HG02588 (cell line): Measurements from ENCODE around the gene ASPG.

Experiments
- ATAC-seq: cut with Tn5 transposase; IDR thresholded peaks from one replicate; pipeline ENCODE4 v1.9.1; 2021; ENCODE audit warnings: mild to moderate bottlenecking, moderate library complexity; ENCODE audit not compliant: unreplicated experiment

The ASPG gene

GRCh38 chr14:104104076-104104901 is 18.8 kb downstream of the ASPG start:
- ATAC-seq: no peak

DNA sequence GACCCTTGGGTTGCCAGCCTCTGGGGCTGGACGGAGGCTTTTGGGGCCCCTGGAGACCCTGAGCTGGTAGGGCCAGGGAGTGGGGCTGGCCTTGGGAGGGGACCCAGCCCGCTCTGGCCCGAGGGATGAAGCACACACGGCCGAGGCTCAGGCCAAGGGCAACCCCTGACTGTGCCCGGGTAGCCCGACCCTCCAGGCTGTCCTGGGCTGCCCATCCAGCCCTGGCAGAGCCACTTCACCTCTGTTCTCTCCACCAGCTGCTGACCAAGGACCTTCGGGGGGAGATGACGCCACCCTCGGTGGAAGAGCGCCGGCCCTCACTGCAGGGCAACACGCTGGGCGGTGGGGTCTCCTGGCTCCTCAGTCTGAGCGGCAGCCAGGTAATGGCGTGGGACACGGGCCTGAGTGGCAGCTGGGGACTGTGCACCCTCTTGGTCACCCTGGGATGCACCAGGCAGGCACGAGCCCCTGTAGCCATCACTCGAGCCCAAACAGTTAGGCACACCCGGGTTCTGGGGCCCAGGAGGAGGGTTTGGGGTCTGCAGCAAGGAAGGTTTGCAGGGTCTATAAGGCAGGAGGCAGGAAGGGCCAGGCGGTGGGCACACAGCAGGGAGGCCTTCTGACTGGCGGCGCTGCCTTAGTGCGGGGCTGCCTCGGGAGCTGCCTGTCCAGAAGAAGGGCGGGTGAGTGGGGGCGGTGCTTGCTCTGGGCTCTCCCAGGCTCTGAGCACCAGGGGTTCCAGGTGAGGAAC is 19.7 kb downstream of the ASPG start:
- ATAC-seq: no peak

GRCh38 chr14:104105822-104106470 is 20.4 kb downstream of the ASPG start:
- ATAC-seq: no peak

DNA sequence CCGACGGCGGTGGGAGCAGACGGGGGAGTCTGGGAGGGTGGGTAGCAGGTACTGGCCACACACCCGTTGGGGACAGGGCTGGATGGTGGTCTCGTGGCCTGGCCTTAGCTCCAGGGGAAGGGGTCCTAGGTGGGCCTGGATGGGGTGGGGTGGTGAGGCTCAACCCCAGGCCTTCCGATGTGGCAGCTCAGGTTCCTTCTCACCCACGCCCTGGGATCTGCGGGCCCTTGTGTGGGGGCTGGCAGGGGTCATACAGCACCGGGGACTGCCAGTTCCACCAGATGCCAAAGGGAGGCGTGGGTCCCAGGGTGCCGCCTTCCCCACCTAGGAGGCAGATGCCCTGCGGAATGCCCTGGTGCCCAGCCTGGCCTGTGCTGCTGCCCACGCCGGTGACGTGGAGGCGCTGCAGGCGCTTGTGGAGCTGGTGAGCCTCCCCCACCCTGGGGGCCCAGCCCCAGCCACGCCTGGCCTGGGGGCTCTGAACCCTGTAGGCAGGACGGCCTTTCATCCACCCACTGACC is 21.0 kb downstream of the ASPG start:
- ATAC-seq: no peak

DNA sequence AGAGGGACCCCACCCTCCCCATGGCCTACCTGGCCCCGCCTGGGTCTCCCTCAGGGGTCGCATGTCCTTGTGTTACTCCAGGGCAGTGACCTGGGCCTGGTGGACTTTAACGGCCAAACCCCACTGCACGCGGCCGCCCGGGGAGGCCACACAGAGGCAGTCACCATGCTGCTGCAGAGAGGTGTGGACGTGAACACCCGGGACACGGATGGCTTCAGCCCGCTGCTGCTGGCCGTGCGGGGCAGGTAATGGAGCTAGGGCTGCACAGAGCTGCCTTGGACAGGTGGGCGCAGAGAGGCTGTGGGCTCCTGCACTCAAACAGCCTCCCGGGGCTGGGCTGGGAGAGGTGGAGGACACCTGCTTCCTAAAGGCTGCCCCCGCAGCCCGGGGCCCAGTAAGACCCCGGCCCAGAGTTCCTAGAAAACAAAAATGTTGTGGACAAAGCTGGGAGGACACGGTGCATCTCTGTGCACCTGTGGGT is 21.6 kb downstream of the ASPG start:
- ATAC-seq: no peak

DNA sequence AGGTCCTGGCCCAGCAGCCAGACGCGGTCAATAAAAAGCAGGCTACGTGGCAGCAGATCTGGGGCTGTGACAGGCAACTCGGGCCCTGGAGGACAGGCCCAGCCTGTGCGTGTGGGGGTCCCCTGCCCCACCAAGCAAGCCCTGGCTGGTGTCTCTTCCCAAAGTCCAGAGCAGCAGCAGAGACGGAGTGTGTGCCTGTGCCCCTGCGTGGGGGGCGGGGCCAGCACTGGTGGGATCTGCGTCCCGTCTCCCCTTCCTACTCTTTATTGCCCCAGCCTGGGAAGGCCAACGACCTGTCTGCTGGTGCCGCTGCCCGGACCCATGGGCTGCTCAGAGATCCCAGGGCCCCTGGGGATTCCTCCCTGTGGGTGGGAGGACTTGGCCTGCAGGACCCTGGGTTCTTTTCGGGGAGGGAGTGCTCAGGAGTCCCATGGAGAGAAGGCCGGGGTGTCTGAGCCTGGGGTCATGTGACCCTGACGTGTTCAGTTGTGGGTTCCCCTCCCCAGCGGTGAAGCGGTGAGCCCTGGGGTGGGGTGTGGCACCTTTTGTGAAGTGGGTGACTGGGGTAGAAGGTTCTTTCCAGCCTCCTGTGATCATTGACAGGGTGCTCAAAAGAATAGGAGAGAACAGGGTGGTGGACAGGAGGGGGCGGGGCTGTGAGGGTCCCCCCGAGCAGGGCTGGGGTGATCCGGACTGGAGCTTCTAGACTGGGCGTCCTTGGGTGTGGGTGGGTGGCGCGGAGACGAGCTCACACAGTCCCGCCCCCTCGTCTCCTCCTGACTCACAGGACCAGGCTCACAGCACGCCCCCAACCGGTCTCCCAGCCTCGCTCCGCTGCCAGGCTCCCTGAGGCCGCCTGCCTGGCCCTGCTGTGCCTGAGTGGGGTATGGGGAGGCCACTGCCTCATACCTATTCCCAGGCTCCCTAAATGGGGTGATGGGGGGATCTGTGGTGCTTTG is 22.4 kb downstream of the ASPG start:
- ATAC-seq: no peak

DNA sequence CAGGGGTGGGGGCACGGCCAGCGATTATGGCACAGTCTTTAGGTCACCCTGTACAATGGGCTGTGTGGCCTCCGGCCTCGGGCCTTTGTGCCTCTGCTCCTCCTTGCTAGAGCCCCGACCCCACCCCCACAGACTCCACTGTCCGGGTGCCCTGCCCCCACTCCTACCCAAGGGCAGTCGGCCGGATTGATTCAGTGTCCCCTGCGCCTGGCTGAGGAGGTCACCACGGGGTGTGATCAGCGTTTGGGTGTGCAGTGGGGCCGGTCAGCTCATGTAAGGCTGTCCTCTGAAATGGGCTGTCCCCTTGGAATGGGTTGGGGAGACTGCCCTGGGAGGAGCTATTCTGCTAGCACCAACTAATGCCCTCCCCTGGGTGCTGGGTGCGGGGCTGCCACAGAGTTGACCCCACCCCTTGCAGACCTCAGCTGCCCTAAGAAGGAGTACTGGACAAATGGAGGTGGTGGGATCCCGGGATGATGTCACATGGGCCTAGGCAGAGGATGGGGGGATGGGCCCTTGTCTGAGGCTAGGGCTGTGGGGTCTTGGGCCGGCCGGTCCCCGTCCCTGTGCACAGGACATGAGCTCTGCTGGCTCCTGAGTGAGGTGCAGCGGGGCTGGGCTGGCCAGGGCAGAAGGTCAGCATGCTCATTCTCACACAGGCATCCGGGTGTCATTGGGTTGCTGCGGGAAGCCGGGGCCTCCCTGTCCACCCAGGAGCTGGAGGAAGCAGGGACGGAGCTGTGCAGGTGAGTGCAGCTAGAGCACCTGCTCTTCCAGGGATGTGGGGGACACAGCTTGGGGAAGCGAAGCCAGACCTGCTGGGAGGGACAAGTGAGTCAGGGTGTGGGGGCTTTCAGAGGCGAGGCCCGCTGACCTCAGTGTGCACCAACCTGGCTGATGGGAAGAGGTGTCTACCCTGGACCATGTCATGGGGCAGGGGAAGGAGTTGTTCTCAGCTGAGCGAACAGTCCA is 23.4 kb downstream of the ASPG start:
- no peak for ATAC-seq

DNA sequence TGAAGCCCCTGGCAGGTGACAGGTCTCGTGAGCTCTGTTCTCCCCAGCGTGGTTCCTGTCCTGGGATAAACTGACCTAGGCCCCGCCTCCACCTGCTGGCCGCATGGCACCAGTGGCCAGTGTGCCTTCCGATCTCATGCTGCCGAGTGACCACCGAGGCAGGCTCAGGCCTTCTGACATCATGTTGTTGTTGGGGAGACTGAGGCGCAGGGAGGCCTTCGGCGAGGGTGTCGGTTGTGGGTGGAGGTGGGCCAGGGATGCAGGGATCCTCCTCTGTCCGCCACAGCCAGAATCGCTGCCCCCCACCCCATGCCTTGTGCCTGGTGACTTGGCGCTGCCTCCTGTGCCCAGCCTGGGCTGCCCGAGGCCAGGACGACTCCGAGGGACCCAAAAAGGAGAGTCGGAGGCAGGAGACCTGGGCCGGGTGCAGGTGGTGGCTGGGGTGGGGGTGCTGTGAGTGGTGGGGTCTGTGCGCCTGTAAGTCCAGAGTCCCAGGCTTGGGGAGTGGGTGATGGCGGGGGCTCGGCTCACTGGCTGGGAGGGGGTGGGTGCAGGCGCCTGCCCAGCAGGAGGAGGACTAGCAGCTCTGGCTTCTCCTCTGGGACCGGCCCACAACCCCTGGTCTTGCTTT is 24.3 kb downstream of the ASPG start:
- no peak for ATAC-seq

- no peak for ATAC-seq
Measured at GRCh38 chr14:104110491-104111209, 25.1 kb downstream of the ASPG start.

- no peak for ATAC-seq
Measured at GRCh38 chr14:104111301-104112112, 26.0 kb downstream of the ASPG start.

- ATAC-seq: no peak
Measured at GRCh38 chr14:104112113-104112505, 26.6 kb downstream of the ASPG start.

DNA sequence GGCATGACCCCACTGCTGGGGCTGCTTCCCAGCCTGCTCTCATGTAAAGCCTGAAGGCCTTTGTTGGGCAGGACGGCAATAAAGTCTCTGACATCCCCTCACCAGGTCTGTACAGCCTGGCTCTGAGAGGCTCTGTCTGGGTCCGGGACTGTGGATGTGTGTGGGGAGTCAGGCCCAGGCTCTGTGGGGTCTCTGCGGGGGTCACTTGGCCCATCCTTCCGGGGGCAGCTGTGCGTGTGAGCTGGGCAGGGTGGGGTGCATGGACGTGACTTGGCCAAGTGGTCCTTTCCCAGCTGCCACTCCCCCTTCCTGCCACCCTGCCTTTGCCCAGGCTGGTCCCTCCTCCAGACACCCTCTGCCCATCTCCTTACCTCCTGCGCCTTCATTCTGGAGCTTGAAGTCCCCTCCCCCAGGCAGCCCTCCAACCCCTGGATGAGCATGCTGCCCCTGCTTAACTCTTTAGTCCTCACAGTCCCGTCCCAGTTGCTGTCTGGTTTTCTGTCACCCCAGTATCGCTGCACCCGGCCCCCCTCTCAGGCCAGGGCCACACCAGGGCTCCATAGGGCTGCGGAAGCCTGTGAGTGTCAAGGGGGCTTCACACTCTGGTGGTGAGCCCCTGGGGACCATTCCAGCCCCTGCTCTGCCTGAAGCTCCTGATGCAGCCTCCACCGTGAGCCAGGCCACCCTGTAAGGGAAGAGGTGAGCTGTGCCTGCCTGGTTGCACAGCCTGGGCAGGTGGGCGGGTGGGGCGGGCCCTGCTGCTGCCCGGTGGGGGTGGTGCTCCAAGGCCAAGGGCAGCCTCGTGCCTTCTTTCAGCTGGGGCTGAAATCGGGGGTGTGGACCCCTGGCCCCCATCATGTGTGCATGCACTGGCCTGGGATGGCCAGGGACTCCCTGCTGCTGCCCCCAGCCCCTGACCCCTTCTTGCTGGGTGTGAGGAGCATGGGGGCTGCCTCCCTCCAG is 27.4 kb downstream of the ASPG start:
- no peak for ATAC-seq

DNA sequence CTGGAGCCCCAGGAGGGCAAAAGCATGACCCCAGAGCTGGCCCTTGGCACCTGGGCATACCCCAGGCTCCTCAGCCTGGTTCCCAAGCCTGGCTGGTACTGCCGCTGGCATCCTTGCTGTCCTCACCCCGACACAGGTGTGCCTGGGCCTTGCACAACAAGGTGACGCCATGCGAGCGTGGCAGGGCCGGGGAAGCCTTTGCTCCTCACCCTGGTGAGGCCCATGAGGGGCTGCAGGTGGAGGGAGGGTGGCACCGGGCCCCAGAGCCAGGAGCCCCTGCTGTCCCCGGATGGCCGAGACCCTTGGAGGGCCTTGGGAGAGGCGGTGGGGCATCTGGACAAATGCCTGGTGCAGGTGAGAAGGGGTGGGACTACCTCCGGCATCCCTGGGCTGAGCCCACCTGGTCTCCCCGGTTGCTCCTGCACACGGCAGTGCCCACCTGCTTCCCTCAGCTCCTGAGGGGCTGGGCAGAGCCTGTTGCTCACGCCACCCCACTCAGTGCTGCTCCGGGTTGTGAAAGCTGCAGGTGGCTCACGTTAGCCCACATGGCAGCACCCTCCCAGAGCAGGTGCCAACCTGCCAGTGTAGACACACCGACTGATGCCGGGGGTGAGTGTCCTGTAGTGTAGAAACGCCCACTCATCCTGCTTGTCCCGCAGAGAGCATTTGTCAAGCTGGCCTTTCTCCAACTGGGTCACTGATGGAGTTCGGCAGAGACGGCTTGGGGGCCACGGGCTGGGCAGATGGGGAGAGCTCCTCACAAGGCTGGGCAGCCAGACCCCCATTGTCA is 28.3 kb downstream of the ASPG start:
- ATAC-seq: no peak

- ATAC-seq: no peak
Measured at GRCh38 chr14:104114421-104115130, 29.1 kb downstream of the ASPG start.
